GM12873 (cell line): Measurements from ENCODE around the gene RALGAPB.

Experiments
- TF ChIP-seq, protein P1 (sequence below): IDR thresholded peaks from 2 replicates; pipeline ENCODE4 v1.5.1; 2012; ENCODE audit warnings: low read depth, mild to moderate bottlenecking, moderate library complexity, low read length, control low read depth; ENCODE audit not compliant: insufficient read depth; ENCODE audit errors: missing control alignments

Gene RALGAPB

DNA sequence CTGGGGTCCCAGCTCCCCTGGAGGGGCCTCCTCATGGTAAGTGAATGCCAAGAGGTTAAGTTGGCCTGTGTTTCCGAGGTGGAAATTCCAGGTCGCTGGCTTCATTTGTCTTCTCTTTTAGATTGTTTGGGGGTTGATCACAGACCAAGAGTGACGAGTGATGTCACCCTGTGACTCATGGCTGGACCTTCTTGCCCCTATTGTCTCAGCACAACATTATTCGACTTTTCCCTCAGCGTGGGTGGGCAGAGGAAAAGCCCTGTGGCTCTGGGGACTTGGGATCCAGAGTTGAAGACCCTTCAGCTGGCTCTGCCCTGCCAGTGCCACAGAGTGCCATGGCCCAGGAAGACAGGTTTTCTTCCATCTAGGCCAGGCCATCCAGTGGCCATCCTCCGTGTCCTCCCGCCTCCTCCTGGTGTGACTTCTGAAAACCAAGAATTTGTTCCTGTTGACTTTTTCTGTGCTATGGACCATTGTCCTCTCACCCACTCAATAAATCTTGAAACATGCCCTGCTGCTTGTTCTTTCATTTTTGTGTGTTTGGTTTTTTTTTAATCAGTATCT lies 22.1 kb upstream of the RALGAPB start:
- TF ChIP-seq, protein P1, sequence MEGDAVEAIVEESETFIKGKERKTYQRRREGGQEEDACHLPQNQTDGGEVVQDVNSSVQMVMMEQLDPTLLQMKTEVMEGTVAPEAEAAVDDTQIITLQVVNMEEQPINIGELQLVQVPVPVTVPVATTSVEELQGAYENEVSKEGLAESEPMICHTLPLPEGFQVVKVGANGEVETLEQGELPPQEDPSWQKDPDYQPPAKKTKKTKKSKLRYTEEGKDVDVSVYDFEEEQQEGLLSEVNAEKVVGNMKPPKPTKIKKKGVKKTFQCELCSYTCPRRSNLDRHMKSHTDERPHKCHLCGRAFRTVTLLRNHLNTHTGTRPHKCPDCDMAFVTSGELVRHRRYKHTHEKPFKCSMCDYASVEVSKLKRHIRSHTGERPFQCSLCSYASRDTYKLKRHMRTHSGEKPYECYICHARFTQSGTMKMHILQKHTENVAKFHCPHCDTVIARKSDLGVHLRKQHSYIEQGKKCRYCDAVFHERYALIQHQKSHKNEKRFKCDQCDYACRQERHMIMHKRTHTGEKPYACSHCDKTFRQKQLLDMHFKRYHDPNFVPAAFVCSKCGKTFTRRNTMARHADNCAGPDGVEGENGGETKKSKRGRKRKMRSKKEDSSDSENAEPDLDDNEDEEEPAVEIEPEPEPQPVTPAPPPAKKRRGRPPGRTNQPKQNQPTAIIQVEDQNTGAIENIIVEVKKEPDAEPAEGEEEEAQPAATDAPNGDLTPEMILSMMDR, result no peak

DNA sequence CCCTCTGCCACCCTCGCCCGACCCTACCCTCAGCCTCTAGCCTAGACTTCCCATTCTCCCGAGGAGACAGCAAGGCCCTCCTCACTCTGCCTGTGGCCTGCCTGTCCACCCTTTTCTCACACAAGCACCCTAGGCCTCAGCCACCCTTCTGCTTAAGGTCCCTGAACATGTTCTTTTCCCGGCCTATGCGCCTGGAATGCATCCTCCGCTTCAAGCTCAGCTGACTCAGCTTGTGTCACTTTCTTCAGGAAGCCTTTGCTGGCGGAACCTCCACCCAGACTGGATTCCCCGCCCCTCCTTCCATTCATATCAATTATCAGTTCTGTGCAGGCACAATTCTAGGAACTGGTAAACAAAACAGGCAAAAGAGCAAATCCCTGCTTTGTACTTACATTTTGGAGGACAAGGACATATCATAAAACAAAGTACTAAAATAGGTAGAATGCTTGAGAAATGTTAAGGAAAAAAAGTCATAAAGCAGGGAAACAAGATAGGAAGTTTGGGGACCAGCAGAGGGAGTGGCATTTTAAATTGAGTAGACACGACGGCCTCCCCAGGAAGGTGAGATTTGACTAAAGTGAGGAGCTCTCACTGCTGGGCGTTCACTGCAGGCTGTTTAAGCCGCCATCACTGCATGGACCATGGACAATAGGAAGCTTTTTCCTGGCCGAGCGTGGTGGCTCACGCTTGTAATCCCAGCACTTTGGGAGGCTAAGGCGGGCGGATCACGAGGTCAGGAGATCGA lies 19.6 kb upstream of the RALGAPB start:
- TF ChIP-seq, protein P1, result no peak

DNA sequence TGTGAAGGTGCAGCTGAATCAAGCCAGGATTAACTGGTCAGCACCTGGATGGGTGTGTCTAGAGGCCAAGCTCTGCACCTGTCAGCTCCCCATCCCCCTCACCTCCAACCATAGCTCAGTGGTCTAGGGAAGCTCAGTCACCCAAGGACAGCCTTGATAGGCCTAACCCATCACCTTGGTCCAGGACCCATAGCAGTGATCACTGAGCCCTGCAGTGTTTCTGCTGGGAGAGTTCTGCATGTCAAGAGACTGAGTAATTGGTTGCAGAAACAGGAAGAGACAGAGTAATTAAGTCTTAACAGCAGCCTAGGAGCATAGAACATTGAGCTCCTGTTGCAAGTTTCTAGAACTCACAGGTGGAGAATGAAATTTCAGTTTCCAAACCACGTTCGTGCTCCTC lies 18.7 kb upstream of the RALGAPB start:
- TF ChIP-seq, protein P1, result no peak

DNA sequence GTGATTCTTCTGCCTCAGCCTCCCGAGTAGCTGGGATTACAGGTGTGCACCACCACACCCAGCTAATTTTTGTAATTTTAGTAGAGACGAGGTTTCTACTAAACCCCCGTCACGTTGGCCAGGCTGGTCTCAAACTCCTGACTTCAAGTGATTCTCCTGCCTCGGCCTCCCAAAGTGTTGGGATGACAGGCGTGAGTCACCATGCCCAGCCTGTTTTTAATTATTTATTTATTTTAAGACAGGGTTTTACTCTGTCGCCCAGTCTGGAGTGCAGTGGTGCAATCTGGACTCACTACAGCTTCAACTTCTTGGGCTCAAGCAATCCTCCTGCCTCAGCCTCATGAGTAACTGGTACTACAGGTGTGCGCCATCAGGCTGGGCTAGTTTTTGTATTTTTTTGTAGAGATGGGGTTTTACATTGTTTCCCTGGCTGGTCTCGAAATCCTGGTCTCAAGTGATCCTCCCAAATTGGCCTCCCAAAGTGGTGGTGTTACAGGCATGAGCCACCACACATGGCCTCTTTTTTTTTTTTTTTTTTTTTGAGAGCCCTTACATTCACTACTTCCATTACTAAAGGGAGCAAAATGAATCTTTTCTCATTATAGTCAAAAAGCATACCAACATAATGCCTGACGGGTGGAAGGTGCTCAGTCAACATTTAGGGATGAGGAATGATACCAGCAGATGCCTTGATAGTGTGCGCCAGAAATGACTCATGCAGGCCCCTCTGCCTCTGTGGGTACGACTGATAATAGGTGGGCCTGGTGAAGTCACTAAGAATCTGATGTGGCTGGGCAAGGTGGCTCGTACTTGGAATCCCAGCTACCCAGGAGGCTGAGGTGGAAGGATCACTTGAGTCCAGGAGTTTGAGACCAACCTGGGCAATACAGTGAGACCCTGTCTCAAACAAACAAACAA lies 17.8 kb upstream of the RALGAPB start:
- TF ChIP-seq, protein P1, result no peak

DNA sequence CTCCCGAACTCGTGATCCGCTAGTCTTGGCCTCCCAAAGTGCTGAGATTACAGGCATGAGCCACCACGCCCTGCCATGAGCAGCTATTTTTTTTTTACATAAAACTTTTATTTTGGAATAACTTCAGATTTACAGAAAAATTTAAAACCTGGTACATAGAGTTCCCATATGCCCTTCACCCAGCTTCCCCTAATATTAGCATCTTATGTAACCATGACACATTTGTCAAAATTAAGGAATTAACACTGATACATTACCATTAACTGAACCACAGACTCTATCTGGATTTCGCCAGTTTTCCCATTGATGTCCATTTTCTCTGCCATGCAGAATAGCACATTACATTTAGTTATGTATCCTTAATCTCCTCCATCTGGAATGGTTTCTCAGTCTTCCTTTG lies 14.3 kb upstream of the RALGAPB start:
- TF ChIP-seq, protein P1, result no peak

DNA sequence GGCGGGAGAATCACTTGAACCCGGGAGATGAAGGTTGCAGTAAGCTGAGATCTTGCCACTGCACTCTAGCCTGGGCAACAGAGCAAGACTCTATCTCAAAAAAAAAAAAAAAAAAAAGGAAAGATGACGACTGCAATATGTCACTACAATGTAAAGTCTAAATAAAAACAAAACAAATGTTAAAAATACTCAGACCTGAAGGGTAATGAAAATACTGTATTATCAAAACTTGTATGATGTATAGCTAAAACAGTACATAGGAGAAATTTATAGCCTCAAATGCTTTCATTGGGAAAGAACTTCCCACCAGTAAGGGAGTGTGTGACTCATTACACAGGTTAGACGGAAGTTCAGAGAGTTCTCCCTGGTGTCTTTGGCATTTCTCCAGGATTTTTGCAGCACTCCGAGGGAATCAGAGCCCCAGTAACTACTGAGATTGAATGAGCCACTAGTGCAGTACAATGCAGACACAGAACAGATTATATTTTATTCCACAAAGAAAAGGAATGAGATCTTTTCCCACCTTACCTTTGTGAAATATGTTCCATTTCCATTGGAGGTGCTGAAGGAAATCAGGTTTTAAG lies 12.5 kb upstream of the RALGAPB start:
- TF ChIP-seq, protein P1, result no peak

DNA sequence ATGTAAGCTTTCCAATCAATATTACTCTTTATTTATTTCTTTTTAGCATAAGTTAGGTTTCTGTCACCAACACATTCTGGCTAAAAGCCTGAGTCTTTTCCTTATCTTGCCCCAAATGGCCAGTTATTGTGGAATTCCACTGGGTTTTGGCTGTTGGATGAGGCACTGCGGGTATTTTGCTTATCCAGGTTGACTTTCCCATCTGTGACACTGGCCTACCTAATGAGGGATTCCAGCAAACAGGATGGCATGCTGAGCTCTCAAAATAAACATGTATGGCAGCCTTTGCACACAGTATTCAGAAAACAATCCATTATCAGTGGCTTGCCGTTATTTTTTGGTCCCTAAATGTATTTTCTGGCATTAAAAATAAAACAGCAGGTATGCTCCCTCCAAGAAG lies 6.5 kb upstream of the RALGAPB start:
- TF ChIP-seq, protein P1, result no peak
